Osteocyte (in vitro differentiated cells): ENCODE measurements around the gene CXCR5. TPM values are rescaled to one million over a fixed set of nuclear protein-coding genes. Genes with fewer than 3 reads are reported as not detected.

Experiments used
- DNase-seq: peaks from one replicate; pipeline ENCODE4 v3.0.0; 2021; ENCODE audit warnings: mixed read lengths; ENCODE audit not compliant: unreplicated experiment; ENCODE audit errors: extremely low spot score
- H3K27ac Mint-ChIP-seq: one replicate; pipeline ENCODE4 v1.8.0; 2021; ENCODE audit warnings: mild to moderate bottlenecking, mixed read lengths; ENCODE audit not compliant: unreplicated experiment
- H3K27me3 Mint-ChIP-seq: one replicate; pipeline ENCODE4 v1.8.0; 2021; ENCODE audit warnings: mixed read lengths; ENCODE audit not compliant: unreplicated experiment
- H3K36me3 Mint-ChIP-seq: one replicate; pipeline ENCODE4 v1.8.0; 2021; ENCODE audit warnings: mixed read lengths; ENCODE audit not compliant: unreplicated experiment
- H3K4me1 Mint-ChIP-seq: one replicate; pipeline ENCODE4 v1.8.0; 2021; ENCODE audit warnings: mixed read lengths; ENCODE audit not compliant: unreplicated experiment
- H3K4me3 Mint-ChIP-seq: one replicate; pipeline ENCODE4 v1.8.0; 2021; ENCODE audit warnings: mild to moderate bottlenecking, moderate library complexity, mixed read lengths; ENCODE audit not compliant: unreplicated experiment
- H3K9me3 Mint-ChIP-seq: one replicate; pipeline ENCODE4 v1.8.0; 2021; ENCODE audit warnings: mixed read lengths; ENCODE audit not compliant: unreplicated experiment
- total RNA-seq: library from RNA; stranded (reverse); gene quantifications from 2 replicates; pipeline ENCODE4 v1.2.1, GENCODE V29; 2021
- TF ChIP-seq, protein P1 (sequence below): fragments of 200-600 bp; sonication (generic); IDR thresholded peaks from 2 replicates; pipeline ENCODE4 v1.5.0; 2021; ENCODE audit warnings: antibody characterized with exemption, mild to moderate bottlenecking, moderate library complexity

Gene CXCR5
- total RNA-seq, 1 donor from 2014 or later: not detected

- no peaks in the 10 kb centered on the region for H3K9me3 Mint-ChIP-seq
- TF ChIP-seq, protein P1, sequence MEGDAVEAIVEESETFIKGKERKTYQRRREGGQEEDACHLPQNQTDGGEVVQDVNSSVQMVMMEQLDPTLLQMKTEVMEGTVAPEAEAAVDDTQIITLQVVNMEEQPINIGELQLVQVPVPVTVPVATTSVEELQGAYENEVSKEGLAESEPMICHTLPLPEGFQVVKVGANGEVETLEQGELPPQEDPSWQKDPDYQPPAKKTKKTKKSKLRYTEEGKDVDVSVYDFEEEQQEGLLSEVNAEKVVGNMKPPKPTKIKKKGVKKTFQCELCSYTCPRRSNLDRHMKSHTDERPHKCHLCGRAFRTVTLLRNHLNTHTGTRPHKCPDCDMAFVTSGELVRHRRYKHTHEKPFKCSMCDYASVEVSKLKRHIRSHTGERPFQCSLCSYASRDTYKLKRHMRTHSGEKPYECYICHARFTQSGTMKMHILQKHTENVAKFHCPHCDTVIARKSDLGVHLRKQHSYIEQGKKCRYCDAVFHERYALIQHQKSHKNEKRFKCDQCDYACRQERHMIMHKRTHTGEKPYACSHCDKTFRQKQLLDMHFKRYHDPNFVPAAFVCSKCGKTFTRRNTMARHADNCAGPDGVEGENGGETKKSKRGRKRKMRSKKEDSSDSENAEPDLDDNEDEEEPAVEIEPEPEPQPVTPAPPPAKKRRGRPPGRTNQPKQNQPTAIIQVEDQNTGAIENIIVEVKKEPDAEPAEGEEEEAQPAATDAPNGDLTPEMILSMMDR: no peak
- no peak overlapping the region for H3K27ac Mint-ChIP-seq
- H3K27me3 Mint-ChIP-seq: no peaks in the 10 kb centered on the region
- no peak overlapping the region for H3K4me3 Mint-ChIP-seq
- H3K4me1 Mint-ChIP-seq: peaks cover 29% of the 10 kb centered on the region
- DNase-seq: no peak
- H3K36me3 Mint-ChIP-seq: no peaks in the 10 kb centered on the region
Measured at GRCh38 chr11:118931571-118931970, 47.9 kb downstream of the CXCR5 start.

- H3K27ac Mint-ChIP-seq: no peak overlapping the region
- no peak for DNase-seq
- H3K9me3 Mint-ChIP-seq: no peaks in the 10 kb centered on the region
- no peaks in the 10 kb centered on the region for H3K27me3 Mint-ChIP-seq
- peaks cover 12% of the 10 kb centered on the region for H3K4me1 Mint-ChIP-seq
- H3K36me3 Mint-ChIP-seq: no peaks in the 10 kb centered on the region
- TF ChIP-seq, protein P1: no peak
- H3K4me3 Mint-ChIP-seq: no peak overlapping the region
Measured at GRCh38 chr11:118933486-118933885, 49.8 kb downstream of the CXCR5 start.

GRCh38 chr11:118935376-118935775, 51.7 kb downstream of the CXCR5 start:
- Mint-ChIP-seq H3K27me3 (no peaks in the 10 kb centered on the region), H3K4me3 (no peak overlapping the region), H3K27ac (no peak overlapping the region), H3K4me1 (peaks cover 14% of the 10 kb centered on the region), H3K36me3 (no peaks in the 10 kb centered on the region), H3K9me3 (no peaks in the 10 kb centered on the region)
- no peak for DNase-seq
- TF ChIP-seq, protein P1: no peak

DNA sequence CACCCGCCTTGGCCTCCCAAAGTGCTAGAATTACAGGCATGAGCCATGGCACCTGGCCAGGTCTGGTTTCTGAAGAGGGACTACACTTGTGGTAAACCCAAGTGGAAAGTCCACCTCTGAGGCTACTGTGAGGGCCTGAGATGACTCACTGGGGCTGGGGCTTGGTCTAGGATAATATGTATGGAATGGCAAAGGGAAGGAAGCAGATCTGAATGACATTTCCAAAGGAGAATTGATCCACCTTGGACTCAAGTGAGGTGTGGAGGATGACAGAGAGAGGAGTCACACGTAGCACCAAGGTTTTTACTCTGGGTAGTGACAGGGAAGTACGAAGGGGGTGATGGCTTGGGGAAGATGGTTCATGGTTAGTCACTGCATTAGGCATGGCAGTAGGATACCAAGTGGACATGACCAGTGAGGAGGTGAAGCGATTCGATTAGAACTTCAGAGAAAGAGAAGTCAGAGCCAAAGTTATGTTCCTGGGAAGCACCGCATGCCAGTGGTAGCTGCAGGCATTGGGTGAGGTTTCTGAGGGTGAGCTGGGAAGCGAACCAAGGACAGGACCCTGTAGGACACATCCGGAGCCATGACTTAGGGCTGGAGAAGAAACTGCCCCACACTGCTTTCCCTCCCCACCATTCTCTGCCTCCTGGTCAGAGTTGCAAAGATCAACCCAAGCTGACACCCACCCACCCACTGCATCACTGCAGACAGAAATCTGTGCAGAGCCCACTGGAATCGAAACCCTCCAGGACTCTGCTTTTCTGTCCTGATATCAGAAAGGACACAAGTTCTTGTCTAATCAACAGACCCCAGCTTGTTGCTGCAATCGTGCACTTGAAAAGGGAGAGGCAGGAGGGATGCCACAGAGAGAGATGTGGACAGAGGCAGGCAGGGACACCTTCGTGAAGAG, 55.1 kb downstream of the CXCR5 start:
- no peak overlapping the region for H3K27ac Mint-ChIP-seq
- no peak for DNase-seq
- H3K4me3 Mint-ChIP-seq: no peak overlapping the region
- peaks cover 11% of the 10 kb centered on the region for H3K4me1 Mint-ChIP-seq
- no peaks in the 10 kb centered on the region for H3K36me3 Mint-ChIP-seq
- H3K9me3 Mint-ChIP-seq: no peaks in the 10 kb centered on the region
- TF ChIP-seq, protein P1: no peak
- H3K27me3 Mint-ChIP-seq: no peaks in the 10 kb centered on the region

GRCh38 chr11:118939404-118939915, 55.8 kb downstream of the CXCR5 start:
- no peak for DNase-seq
- Mint-ChIP-seq H3K36me3 (no peaks in the 10 kb centered on the region), H3K9me3 (no peaks in the 10 kb centered on the region), H3K4me1 (peaks cover 11% of the 10 kb centered on the region), H3K4me3 (no peak overlapping the region), H3K27ac (no peak overlapping the region), H3K27me3 (no peaks in the 10 kb centered on the region)
- TF ChIP-seq, protein P1: no peak
